ENCODE results near the gene CD46. TPM values are rescaled to one million over a fixed set of nuclear protein-coding genes. Genes with fewer than 3 reads are reported as not detected.

The CD46 gene
- total RNA-seq, 1 donor from 2014 or later: 214 TPM

- no peak overlapping the region for H3K27ac Mint-ChIP-seq
- DNase-seq (ENCODE audit: low spot score, unreplicated experiment): no peak
- peaks cover 11% of the 10 kb centered on the region for H3K4me1 Mint-ChIP-seq (ENCODE audit: low read depth)
- H3K27me3 Mint-ChIP-seq: no peaks in the 10 kb centered on the region
- TF ChIP-seq CTCF (IDR thresholded peaks at IDR 0.05; ENCODE audit: unreplicated experiment): no peak
- H3K36me3 Mint-ChIP-seq (ENCODE audit: insufficient read depth): no peaks in the 10 kb centered on the region
- H3K4me3 Mint-ChIP-seq (ENCODE audit: low read depth): no peak overlapping the region
- H3K9me3 Mint-ChIP-seq (ENCODE audit: low read depth): peaks cover 8% of the 10 kb centered on the region
Observed at GRCh38 chr1:207742850-207743555, 8.9 kb upstream of the CD46 start.

- Mint-ChIP-seq H3K4me1 (ENCODE audit: low read depth) (peaks cover 7% of the 10 kb centered on the region), H3K27me3 (no peaks in the 10 kb centered on the region), H3K27ac (no peak overlapping the region), H3K4me3 (ENCODE audit: low read depth) (no peak overlapping the region), H3K36me3 (ENCODE audit: insufficient read depth) (no peaks in the 10 kb centered on the region), H3K9me3 (ENCODE audit: low read depth) (peaks cover 8% of the 10 kb centered on the region)
- TF ChIP-seq CTCF (IDR thresholded peaks at IDR 0.05; ENCODE audit: unreplicated experiment): no peak
- DNase-seq (ENCODE audit: low spot score, unreplicated experiment): no peak
Observed at GRCh38 chr1:207744000-207744534, 7.8 kb upstream of the CD46 start.

GRCh38 chr1:207745285-207745684, 6.6 kb upstream of the CD46 start:
- no peak for TF ChIP-seq CTCF (IDR thresholded peaks at IDR 0.05; ENCODE audit: unreplicated experiment)
- no peaks in the 10 kb centered on the region for H3K27me3 Mint-ChIP-seq
- no peak overlapping the region for H3K4me3 Mint-ChIP-seq (ENCODE audit: low read depth)
- H3K36me3 Mint-ChIP-seq (ENCODE audit: insufficient read depth): no peaks in the 10 kb centered on the region
- peaks cover 8% of the 10 kb centered on the region for H3K9me3 Mint-ChIP-seq (ENCODE audit: low read depth)
- no peak for DNase-seq (ENCODE audit: low spot score, unreplicated experiment)
- H3K4me1 Mint-ChIP-seq (ENCODE audit: low read depth): peaks cover 14% of the 10 kb centered on the region
- no peak overlapping the region for H3K27ac Mint-ChIP-seq

GRCh38 chr1:207745839-207746767, 5.8 kb upstream of the CD46 start:
- peaks cover 21% of the 10 kb centered on the region for H3K4me1 Mint-ChIP-seq (ENCODE audit: low read depth)
- no peak for TF ChIP-seq CTCF (IDR thresholded peaks at IDR 0.05; ENCODE audit: unreplicated experiment)
- H3K9me3 Mint-ChIP-seq (ENCODE audit: low read depth): peaks cover 8% of the 10 kb centered on the region
- no peaks in the 10 kb centered on the region for H3K27me3 Mint-ChIP-seq
- H3K4me3 Mint-ChIP-seq (ENCODE audit: low read depth): no peak overlapping the region
- DNase-seq (ENCODE audit: low spot score, unreplicated experiment): no peak
- no peaks in the 10 kb centered on the region for H3K36me3 Mint-ChIP-seq (ENCODE audit: insufficient read depth)
- no peak overlapping the region for H3K27ac Mint-ChIP-seq
